Adrenal gland (tissue), 12 donors: ENCODE results near the gene ATOH8. TPM values are rescaled to one million over a fixed set of nuclear protein-coding genes. Genes with fewer than 3 reads are reported as not detected.
A peak's percentile ranks its signal among the peaks of the same experiment; 100 is the strongest.

Source experiments
- DNase-seq, 7 donors: peaks; one replicate each; pipeline ENCODE4 v3.0.0-alpha.2; 2019 to 2020
- H3K27ac ChIP-seq, 5 donors: fragments of 200-600 bp; sonication (generic) in 4 of 5; 1 replicate in 3 of 5; 2 replicates in 2 of 5; pipeline versions ENCODE4 v1.5.1 to v1.8.0; 2016 to 2020; ENCODE audit warnings: mild to moderate bottlenecking in 1 of 5
- H3K27me3 ChIP-seq: fragments of 200-600 bp; 2 replicates; pipeline ENCODE4 v1.8.0; 2021
- H3K36me3 ChIP-seq, 2 donors: fragments of 200-600 bp; replicated peaks in 1 of 2; 1 replicate in 1 of 2; 2 replicates in 1 of 2; pipeline versions ENCODE4 v1.5.1 to v1.8.0; 2018 to 2022
- H3K4me1 ChIP-seq, 2 donors: fragments of 200-600 bp; replicated peaks in 1 of 2; 1 replicate in 1 of 2; 2 replicates in 1 of 2; pipeline versions ENCODE4 v1.5.1 to v1.8.0; 2018 to 2021
- H3K4me3 ChIP-seq, 4 donors: fragments of 200-600 bp; sonication (generic) in 3 of 4; one replicate each; pipeline ENCODE4 v1.5.1; 2016 to 2018
- H3K9me3 ChIP-seq, 3 donors: fragments of 200-600 bp; sonication (generic) in 1 of 3; replicated peaks in 1 of 3; 1 replicate in 2 of 3; 2 replicates in 1 of 3; pipeline versions ENCODE4 v1.5.1 to v1.8.0; 2016 to 2021
- CTCF ChIP-seq, 6 experiments: fragments of 450-650 bp in 4 of 6; fragments of 200-600 bp in 2 of 6; sonication (generic) in 1 of 6; IDR thresholded peaks; 1 replicate in 5 of 6; 2 replicates in 1 of 6; pipeline versions ENCODE4 v1.5.1 to v1.8.0; 2016 to 2021; ENCODE audit warnings: antibody characterized with exemption in 6 of 6, mild to moderate bottlenecking in 2 of 6, moderate library complexity in 1 of 6
- POLR2A ChIP-seq, 2 donors: fragments of 450-650 bp; IDR thresholded peaks; one replicate each; pipeline ENCODE4 v1.6.1; 2017; ENCODE audit warnings: antibody characterized with exemption in 2 of 2, mild to moderate bottlenecking in 2 of 2, moderate library complexity in 1 of 2
- WGBS, 4 donors: extraction: QIAGEN DNeasy Blood & Tissue Kit in 2 of 4; methylation state at CpG; one replicate each; pipeline versions ENCODE4 v1.1.5 to v1.1.7; 2013 to 2017; 5-methylcytosine and 5-hydroxymethylcytosine counted together
- intact Hi-C, 2 donors: fragments of 100-400 bp; cut with DNase I; formaldehyde crosslinking; loops; one replicate each; pipeline versions ENCODE4 v1.14.1 to v1.15.0; 2022 to 2023
- polyA plus RNA-seq, 3 donors: library from polyadenylated mRNA; stranded (reverse); fragments of 200-250 nt in 2 of 3; fragments of 350-450 nt in 1 of 3; fragmentation: Illumina TruSeq in 1 of 3; extraction: RNeasy Lipid Tissue Mini Kit (QIAGEN cat#74804) in 1 of 3; gene quantifications; one replicate each; pipeline ENCODE4 v1.2.3, GENCODE V29; 2013 to 2014
- total RNA-seq, 9 donors: library from RNA; depleted of rRNA in 4 of 9; stranded (reverse); fragments of >200 nt in 4 of 9; fragments of 120-200 nt in 1 of 9; fragmentation: NEBNext Ultra II Directional in 1 of 9; extraction: Animal tissue kit (Norgen Biotek cat#: 25700) in 1 of 9; gene quantifications; one replicate each; pipeline versions ENCODE4 v1.1.0 to v1.2.4, GENCODE V29; 2013 to 2023
- donor health status: healthy with polysubstance abuse.
- donor health status: Bipolar disorder and iron deficiency.
- donor health status: DM: yes; HTN: yes; CAD: no.
- donor health status: DM: no; HTN: no; CAD: no.
- donor health status: DM: no; HTN: no; CAD: no.
- donor health status: DM: yes; HTN: yes; CAD: no.

Gene ATOH8
- total and polyA plus RNA-seq, 12 donors = 0.88 to 44.0 (median 6.0) TPM

DNA sequence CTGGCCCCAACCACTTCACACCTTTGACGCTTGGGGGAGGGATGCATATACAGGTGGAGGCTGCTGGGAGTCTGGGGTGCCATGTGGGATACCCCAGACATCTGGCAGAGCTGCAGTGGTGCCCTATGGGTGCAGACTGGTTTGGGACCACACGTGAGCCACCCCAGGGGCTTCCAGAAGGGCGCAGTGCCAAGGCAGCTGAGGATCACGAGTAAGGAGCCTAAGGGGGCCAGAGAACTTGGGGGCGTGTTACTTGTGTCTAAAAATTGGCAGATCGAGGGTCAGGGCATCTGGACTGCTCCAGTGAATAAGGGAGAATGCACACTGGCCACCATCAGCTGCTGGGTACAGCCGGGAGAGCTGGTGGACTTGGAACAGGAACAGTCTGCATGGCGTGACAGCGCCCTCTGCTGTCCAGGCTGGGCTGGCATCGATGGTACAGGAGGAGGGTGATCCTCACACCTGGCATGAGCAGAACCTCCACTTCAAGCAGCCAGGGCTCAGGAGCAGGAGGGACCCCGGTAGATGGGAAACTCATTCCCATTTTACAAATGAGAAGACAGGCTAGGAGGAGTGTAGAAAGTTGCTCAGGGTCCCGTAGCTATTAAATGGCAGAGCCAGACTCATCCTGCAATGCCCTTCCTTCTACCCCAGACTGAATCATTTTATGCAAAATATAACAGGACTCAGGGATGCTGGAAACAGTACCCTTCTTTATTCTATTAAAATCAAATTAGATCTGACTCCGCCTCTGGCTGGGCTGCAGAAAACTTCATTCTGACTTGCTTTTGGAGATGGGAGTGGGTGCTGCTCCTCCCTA is 60.4 kb downstream of the ATOH8 start:
- peak; percentile 89 to 97 (median 93) for DNase-seq
- Histone ChIP-seq H3K36me3 (no peaks in the 10 kb centered on the region), H3K4me1 (no peaks in the 10 kb centered on the region), H3K27ac (no peak overlapping the region), H3K9me3 (no peaks in the 10 kb centered on the region), H3K4me3 (no peak overlapping the region), H3K27me3 (no peaks in the 10 kb centered on the region)
- 24 to 35% (median 30%) methylated on average over 8 to 13 of the region's 13 CpGs for WGBS, 4 donors
- TF ChIP-seq CTCF (IDR thresholded peaks at IDR 0.05) = peak; percentile 92 to 98 (median 96)
- no peak for TF ChIP-seq POLR2A (IDR thresholded peaks at IDR 0.05)
- intact Hi-C loops = loop anchor here (2.0 to 10.0 kb wide), 5 partner anchors 62 to 179 kb away; partner anchors contain the start of gene ATOH8 (in 1 of the 2)

GRCh38 chr2:85814802-85815550 is 61.2 kb downstream of the ATOH8 start:
- TF ChIP-seq POLR2A (IDR thresholded peaks at IDR 0.05) (no peak), CTCF (IDR thresholded peaks at IDR 0.05) (no peak)
- Histone ChIP-seq H3K27ac (no peak overlapping the region), H3K9me3 (no peaks in the 10 kb centered on the region), H3K4me3 (no peak overlapping the region), H3K27me3 (no peaks in the 10 kb centered on the region), H3K36me3 (no peaks in the 10 kb centered on the region), H3K4me1 (no peaks in the 10 kb centered on the region)
- WGBS, 4 donors = 44 to 65% (median 52%) methylated on average over 9 to 10 of the region's 10 CpGs
- intact Hi-C loops = loop anchor here (2.0 to 10.0 kb wide), 5 partner anchors 63 to 180 kb away; partner anchors contain the start of gene ATOH8 (in 1 of the 2)
- peak in 1 of 7 donors; percentile 20 for DNase-seq

GRCh38 chr2:85819811-85820510 is 66.2 kb downstream of the ATOH8 start:
- TF ChIP-seq POLR2A (IDR thresholded peaks at IDR 0.05) (no peak), CTCF (IDR thresholded peaks at IDR 0.05) (no peak)
- Histone ChIP-seq H3K9me3 (no peaks in the 10 kb centered on the region), H3K27me3 (no peaks in the 10 kb centered on the region), H3K4me3 (no peak overlapping the region), H3K36me3 (no peaks in the 10 kb centered on the region), H3K27ac (no peak overlapping the region), H3K4me1 (no peaks in the 10 kb centered on the region)
- DNase-seq = no peak
- intact Hi-C loops = loop anchor here in 1 of 2 donors (10.0 kb wide), 2 partner anchors 65 to 185 kb away; partner anchors contain the start of gene ST3GAL5
- WGBS, 4 donors = 73 to 81% (median 77%) methylated on average over 5 to 6 of the region's 6 CpGs
